ENCODE measurements around the gene NBEA. TPM values are rescaled to one million over a fixed set of nuclear protein-coding genes. Genes with fewer than 3 reads are reported as not detected.

Gene NBEA
- total and polyA plus RNA-seq, 2 experiments from 2014 or later = 9.1 to 29.1 TPM

- no peak for TF ChIP-seq ZNF462 (CRISPR knock-in tag; IDR thresholded peaks at IDR 0.05)
- no peak for TF ChIP-seq ZNF114 (CRISPR knock-in tag; IDR thresholded peaks at IDR 0.05)
- no peak for TF ChIP-seq EZH2 (IDR thresholded peaks at IDR 0.05; ENCODE audit: low read depth, unreplicated experiment)
Observed at GRCh38 chr13:35092751-35093150, 150.7 kb downstream of the NBEA start (continued).

- H3K79me2 ChIP-seq (replicated peaks; ENCODE audit: insufficient read depth) = no peaks in the 10 kb centered on the region
- H3K36me3 ChIP-seq (ENCODE audit: insufficient read depth) = no peaks in the 10 kb centered on the region
- no peaks in the 10 kb centered on the region for H3K4me1 ChIP-seq (ENCODE audit: insufficient read depth)
- Mint-ChIP-seq H3K36me3 (ENCODE audit: low read depth) (peaks cover 4% of the 10 kb centered on the region; the same call in 2 of the 3 replicates), H3K4me1 (no peaks in the 10 kb centered on the region; the same call in 2 of the 3 replicates), H3K27me3 (ENCODE audit: insufficient read depth, low read depth, poor library complexity) (peaks cover 2% of the 10 kb centered on the region), H3K4me3 (no peak overlapping the region), H3K27ac (no peak overlapping the region), H3K9me3 (no peaks in the 10 kb centered on the region)
- DNase-seq (ENCODE audit: low spot score) (no peak), ATAC-seq (no peak)
- H3K4me2 ChIP-seq = no peak overlapping the region
- no peak overlapping the region for H2AFZ ChIP-seq
- H3K4me3 ChIP-seq = no peak overlapping the region
- H3K9me2 ChIP-seq (ENCODE audit: insufficient read depth) = no peaks in the 10 kb centered on the region
- no peaks in the 10 kb centered on the region for H3K27me3 ChIP-seq (ENCODE audit: insufficient read depth)
- H3F3A ChIP-seq (replicated peaks; ENCODE audit: low read depth) = no peaks in the 10 kb centered on the region
- H3K27ac ChIP-seq (ENCODE audit: low read depth) = no peak overlapping the region
- H4K20me1 ChIP-seq (replicated peaks; ENCODE audit: insufficient read depth) = 0 out of 2 replicates have a peak, but pooled peaks cover 3% of the 10 kb centered on the region
- TF ChIP-seq ETS1 (IDR thresholded peaks at IDR 0.05) = no peak
- no peak for TF ChIP-seq JUNB (IDR thresholded peaks at IDR 0.05; ENCODE audit: unreplicated experiment)
- no peak for TF ChIP-seq REST (IDR thresholded peaks at IDR 0.05; ENCODE audit: unreplicated experiment)
Observed at GRCh38 chr13:35093356-35093755, 151.3 kb downstream of the NBEA start.

Data from GM23338 (cell line).